Erythroblast (primary cell): ENCODE results near the gene PPFIBP1.

Experiments used
- GATA1 ChIP-seq: IDR thresholded peaks from 2 replicates; pipeline ENCODE4 v1.6.1; 2011; ENCODE audit warnings: low read depth, mild to moderate bottlenecking, control low read depth, low read length, moderate library complexity
- POLR2A ChIP-seq: IDR thresholded peaks from 2 replicates; pipeline ENCODE4 v1.6.1; 2011; ENCODE audit warnings: mild to moderate bottlenecking, low read length

DNA sequence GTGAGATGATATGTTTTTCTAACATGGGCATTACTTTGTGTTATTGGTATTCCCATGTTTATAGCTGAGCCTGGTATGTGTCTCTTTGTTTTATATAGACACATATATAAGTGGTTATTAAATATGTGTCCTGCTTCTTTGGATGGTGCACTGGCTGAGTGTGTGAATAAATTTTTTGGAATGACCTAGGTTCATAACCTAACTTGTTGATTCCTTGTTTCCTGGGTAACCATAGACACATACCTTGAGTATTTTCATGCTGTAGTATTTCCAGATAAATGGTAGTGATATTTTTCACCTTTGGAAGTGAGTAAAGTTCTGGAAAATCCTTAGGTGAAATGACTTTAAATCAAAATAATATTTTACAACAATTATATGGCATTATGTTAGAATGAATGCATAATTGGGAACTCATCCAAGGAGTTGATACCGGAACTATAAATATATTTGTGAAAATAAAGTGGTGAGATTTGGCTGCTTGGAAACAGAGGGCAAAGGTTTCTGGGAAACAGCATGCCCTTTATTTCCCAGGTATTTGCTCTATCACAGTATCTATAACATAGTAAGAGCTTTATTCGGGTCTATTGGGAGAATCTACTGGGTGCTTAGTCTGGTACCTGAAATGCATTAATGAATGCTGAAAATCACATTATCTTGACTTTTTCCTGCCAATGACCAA lies 107.9 kb downstream of the PPFIBP1 start:
- TF ChIP-seq POLR2A (no peak), GATA1 (no peak)
